K562 (cell line): Measurements from ENCODE around the gene GNRHR. TPM values are rescaled to one million over a fixed set of nuclear protein-coding genes. Genes with fewer than 3 reads are reported as not detected.
A peak's percentile ranks its signal among the peaks of the same experiment; 100 is the strongest.

Experiments
- ADNP ChIP-seq: fragments of 200-800 bp; sonication (Bioruptor generic); IDR thresholded peaks from 2 replicates; pipeline ENCODE4 v1.6.1; 2016; ENCODE audit warnings: missing genetic modification characterization, missing compliant biosample characterization
- CEBPG ChIP-seq, 3 experiments: fragments of 200-800 bp in 1 of 3; sonication (Bioruptor generic) in 1 of 3; sonication (generic) in 1 of 3; formaldehyde crosslinking in 1 of 3; IDR thresholded peaks in 2 of 3; conservative IDR thresholded peaks in 1 of 3; 2 replicates each; pipeline versions ENCODE4 v1.6.1 to v1.8.0; 2016 to 2022; ENCODE audit warnings: missing compliant biosample characterization in 2 of 3, missing genetic modification characterization in 2 of 3, mild to moderate bottlenecking in 1 of 3, missing genetic modification reagents in 1 of 3
- DIDO1 ChIP-seq: fragments of 450-650 bp; IDR thresholded peaks from 2 replicates; pipeline ENCODE4 v1.6.1; 2016; ENCODE audit warnings: low read depth, missing biosample characterization, missing genetic modification characterization
- DMBX1 ChIP-seq: fragments of 250-450 bp; sonication (Bioruptor Pico); IDR thresholded peaks from 2 replicates; pipeline ENCODE4 v1.8.0; 2022; ENCODE audit warnings: inconsistent platforms, mild to moderate bottlenecking, moderate library complexity, borderline replicate concordance
- E4F1 ChIP-seq: fragments of 250-450 bp; sonication (Bioruptor Pico); IDR thresholded peaks from 2 replicates; pipeline ENCODE4 v1.5.0; 2021; ENCODE audit warnings: mild to moderate bottlenecking, borderline replicate concordance
- GATA2 ChIP-seq: sonication (generic); formaldehyde crosslinking; IDR thresholded peaks from 2 replicates; pipeline ENCODE4 v1.4.0; 2020; ENCODE audit warnings: mild to moderate bottlenecking, missing genetic modification reagents
- HDAC1 ChIP-seq, 2 experiments: fragments of 450-650 bp; IDR thresholded peaks; 2 replicates each; pipeline ENCODE4 v1.6.1; 2016 to 2017; ENCODE audit warnings: inconsistent platforms in 1 of 2, mild to moderate bottlenecking in 1 of 2, moderate library complexity in 1 of 2
- HDAC8 ChIP-seq: fragments of 450-650 bp; IDR thresholded peaks from 2 replicates; pipeline ENCODE4 v1.6.1; 2016; ENCODE audit warnings: mild to moderate bottlenecking, missing genetic modification characterization, moderate library complexity, missing compliant biosample characterization
- HEY1 ChIP-seq: fragments of 250-450 bp; sonication (Bioruptor Pico); IDR thresholded peaks from 2 replicates; pipeline ENCODE4 v1.5.0; 2020; ENCODE audit warnings: mild to moderate bottlenecking, moderate library complexity, borderline replicate concordance
- HMG20B ChIP-seq: fragments of 250-450 bp; sonication (Bioruptor Pico); IDR thresholded peaks from 2 replicates; pipeline ENCODE4 v1.5.0; 2021; ENCODE audit warnings: mild to moderate bottlenecking
- KLF13 ChIP-seq: fragments of 450-650 bp; IDR thresholded peaks from 2 replicates; pipeline ENCODE4 v1.6.1; 2016; ENCODE audit warnings: missing genetic modification characterization, low read depth, mild to moderate bottlenecking, missing compliant biosample characterization, moderate library complexity, borderline replicate concordance
- NFIX ChIP-seq: fragments of 250-450 bp; sonication (Bioruptor Pico); IDR thresholded peaks from 2 replicates; pipeline ENCODE4 v1.4.0; 2020; ENCODE audit warnings: low read depth, mild to moderate bottlenecking, moderate library complexity
- PML ChIP-seq: IDR thresholded peaks from 2 replicates; pipeline ENCODE4 v1.6.1; 2012; ENCODE audit warnings: low read length, inconsistent platforms
- PRPF4 ChIP-seq: fragments of 200-400 bp; formaldehyde crosslinking; IDR thresholded peaks from one replicate; pipeline ENCODE4 v1.6.1; 2017; ENCODE audit warnings: low read length, low read depth, mild to moderate bottlenecking; ENCODE audit not compliant: insufficient read depth, poor library complexity, severe bottlenecking
- RBBP5 ChIP-seq: fragments of 200-600 bp; sonication (generic); IDR thresholded peaks from 2 replicates; pipeline ENCODE4 v1.6.1; 2012; ENCODE audit warnings: borderline replicate concordance, mild to moderate bottlenecking, low read length, control low read depth, inconsistent platforms; ENCODE audit not compliant: insufficient read depth, poor library complexity, severe bottlenecking
- RREB1 ChIP-seq: fragments of 250-450 bp; sonication (Bioruptor Pico); IDR thresholded peaks from 2 replicates; pipeline ENCODE4 v1.4.0; 2020
- SMAD1 ChIP-seq: fragments of 150-350 bp; IDR thresholded peaks from 2 replicates; pipeline ENCODE4 v1.6.1; 2014; ENCODE audit warnings: low read length, low read depth; ENCODE audit not compliant: partially characterized antibody
- SRSF7 ChIP-seq: fragments of 200-400 bp; formaldehyde crosslinking; optimal IDR thresholded peaks from 2 replicates; pipeline ENCODE3; 2017; ENCODE audit warnings: mild to moderate bottlenecking, low read depth, low read length
- ZNF274 ChIP-seq: IDR thresholded peaks from 2 replicates; pipeline ENCODE4 v1.6.1; 2011; ENCODE audit warnings: low read depth, mild to moderate bottlenecking, low read length, moderate library complexity, borderline replicate concordance
- ZNF354B ChIP-seq: fragments of 250-450 bp; sonication (Bioruptor Pico); IDR thresholded peaks from 2 replicates; pipeline ENCODE4 v1.4.0; 2020
- polyA plus RNA-seq, 8 experiments: library from polyadenylated mRNA; depleted of rRNA in 4 of 8; stranded (reverse) in 5 of 8; unstranded in 3 of 8; fragments of >200 nt; fragmentation: Nextera tagmentation in 2 of 8; fragmentation: Illumina TruSeq in 1 of 8; extraction: Ambion mirVana in 2 of 8; extraction: Trizol in 1 of 8; gene quantifications; 2 replicates each; pipeline versions ENCODE4 v1.2.1 to v1.2.3, GENCODE V29; 2011 to 2014; ENCODE audit warnings: inconsistent platforms in 1 of 8, missing spikeins in 1 of 8
- total RNA-seq, 7 experiments: library from RNA; depleted of rRNA in 6 of 7; stranded (reverse); fragments of >200 nt in 6 of 7; fragmentation: Illumina TruSeq in 2 of 7; extraction: Trizol in 2 of 7; gene quantifications; 2 replicates each; pipeline versions ENCODE4 v1.2.1 to v1.2.3, GENCODE V29; 2011 to 2021; ENCODE audit warnings: low replicate concordance in 1 of 7

GNRHR gene
- total and polyA plus RNA-seq, 9 of the 15 experiments (the other 6 are each of a cell fraction or from before 2014, with no cell fraction given): 0.06 to 0.13 TPM; not detected in 7

- TF ChIP-seq ZNF274 (no peak), ZNF354B (peak; percentile 45; the same call in 1 of the 2 replicates), HMG20B (CRISPR knock-in tag) (no peak), PML (peak; percentile 19; the same call in 1 of the 2 replicates), DIDO1 (tag) (no peak), PRPF4 (no peak), CEBPG (CRISPR knock-in tag; IDR thresholded peaks at IDR 0.05) (no peak), CEBPG (tag; conservative IDR thresholded peaks at IDR 0.05 in 1 of 2, IDR thresholded peaks at IDR 0.05 in 1 of 2) (no peak), HDAC8 (tag) (no peak), HDAC1 (IDR thresholded peaks at IDR 0.05) (no peak; a peak in 1 of 4 replicates), E4F1 (CRISPR knock-in tag) (no peak), NFIX (CRISPR knock-in tag) (no peak), SRSF7 (no peak), GATA2 (CRISPR knock-in tag) (peak; percentile 68), RREB1 (no peak), SMAD1 (no peak), KLF13 (tag) (no peak), RBBP5 (peak; percentile 82), HEY1 (no peak), ADNP (no peak), DMBX1 (CRISPR knock-in tag) (no peak)
Measured at GRCh38 chr4:67721315-67721769, 32.8 kb downstream of the GNRHR start (continued).
